Suppressor macrophage treated with lipopolysaccharide for 1 hour (primary cell): ENCODE data around the gene ALKBH2.
A peak's percentile ranks its signal among the peaks of the same experiment; 100 is the strongest.

Experiments used
- DNase-seq, 3 donors: peaks; one replicate each; pipeline ENCODE4 v3.0.0-alpha.2; 2020 to 2022

The ALKBH2 gene

GRCh38 chr12:109113661-109114321 is 20.5 kb upstream of the ALKBH2 start:
- DNase-seq = no peak

GRCh38 chr12:109112720-109113465 is 19.6 kb upstream of the ALKBH2 start:
- DNase-seq = no peak

- DNase-seq = peak; percentile 57 to 80 (median 61)
Observed at GRCh38 chr12:109110988-109111495, 17.8 kb upstream of the ALKBH2 start.

- DNase-seq = no peak
Observed at GRCh38 chr12:109109746-109110350, 16.6 kb upstream of the ALKBH2 start.

GRCh38 chr12:109105176-109105575 is 11.9 kb upstream of the ALKBH2 start:
- DNase-seq = no peak

GRCh38 chr12:109102491-109102890 is 9.2 kb upstream of the ALKBH2 start:
- DNase-seq = no peak

GRCh38 chr12:109100741-109101140 is 7.5 kb upstream of the ALKBH2 start:
- DNase-seq = peak in 1 of 3 donors; percentile 23

GRCh38 chr12:109099431-109100020 is 6.3 kb upstream of the ALKBH2 start:
- DNase-seq = no peak

- no peak for DNase-seq
Observed at GRCh38 chr12:109098651-109099050, 5.4 kb upstream of the ALKBH2 start.

GRCh38 chr12:109098183-109098604 is 4.9 kb upstream of the ALKBH2 start:
- DNase-seq = peak in 2 of 3 donors; percentile 42 to 68

GRCh38 chr12:109097435-109098182 is 4.3 kb upstream of the ALKBH2 start, which contains the start of gene UNG:
Gene UNG, plus strand, starts transcription at chr12:109097597. Its CDS starts 83 bp downstream, at chr12:109097680.
- peak; percentile 98 to 99 (median 99) for DNase-seq

- DNase-seq = no peak
Observed at GRCh38 chr12:109097140-109097434, 3.8 kb upstream of the ALKBH2 start.

- no peak for DNase-seq
Observed at GRCh38 chr12:109092497-109093021, 713 bp downstream of the ALKBH2 start.

- no peak for DNase-seq
Observed at GRCh38 chr12:109089683-109090082, 3.6 kb downstream of the ALKBH2 start.

GRCh38 chr12:109088818-109089217 is 4.5 kb downstream of the ALKBH2 start:
- no peak for DNase-seq

- no peak for DNase-seq
Observed at GRCh38 chr12:109087250-109087649, 6.0 kb downstream of the ALKBH2 start.

GRCh38 chr12:109085590-109085989 is 7.7 kb downstream of the ALKBH2 start:
- DNase-seq = no peak

- DNase-seq = no peak
Observed at GRCh38 chr12:109084425-109084824, 8.8 kb downstream of the ALKBH2 start.

- DNase-seq = no peak
Observed at GRCh38 chr12:109082751-109083150, 10.5 kb downstream of the ALKBH2 start.

- no peak for DNase-seq
Observed at GRCh38 chr12:109074866-109075265, 18.4 kb downstream of the ALKBH2 start.

GRCh38 chr12:109069307-109070271 is 23.7 kb downstream of the ALKBH2 start:
- no peak for DNase-seq
